SK-N-SH treated with all-trans-retinoic acid at 6 μM for 48 hours (cell line): ENCODE data around the gene S1PR4.
"Not testable (repeated sequence)": the region's sequence is repeated elsewhere in the genome, so short reads cannot be mapped to it uniquely, and the experiment has no call there.

Experiments used
- ATAC-seq: fragments of 200-7000 bp; cut with Tn5 transposase; 3 replicates; pipeline ENCODE4 v1.9.1; 2020; ENCODE audit warnings: mild to moderate bottlenecking, moderate library complexity
- BACH2 ChIP-seq: fragments of 250-450 bp; sonication (Bioruptor Pico); IDR thresholded peaks from 2 replicates; pipeline ENCODE4 v1.9.0; 2021; ENCODE audit warnings: mild to moderate bottlenecking, borderline replicate concordance
- CSDC2 ChIP-seq: fragments of 250-450 bp; sonication (Bioruptor Pico); IDR thresholded peaks from 2 replicates; pipeline ENCODE4 v1.5.0; 2020; ENCODE audit warnings: mild to moderate bottlenecking, moderate library complexity
- ESRRG ChIP-seq: fragments of 250-450 bp; sonication (Bioruptor Pico); IDR thresholded peaks from 2 replicates; pipeline ENCODE4 v1.6.1; 2021; ENCODE audit warnings: mild to moderate bottlenecking
- OSR1 ChIP-seq: fragments of 250-450 bp; sonication (Bioruptor Pico); IDR thresholded peaks from 2 replicates; pipeline ENCODE4 v1.8.0; 2022; ENCODE audit warnings: moderate library complexity, mild to moderate bottlenecking, inconsistent platforms
- SNAI2 ChIP-seq: fragments of 250-450 bp; sonication (Bioruptor Pico); IDR thresholded peaks from 2 replicates; pipeline ENCODE4 v1.5.0; 2020; ENCODE audit warnings: mild to moderate bottlenecking, moderate library complexity
- TCF4 ChIP-seq: fragments of 250-450 bp; sonication (Bioruptor Pico); IDR thresholded peaks from 2 replicates; pipeline ENCODE4 v1.8.0; 2021; ENCODE audit warnings: mild to moderate bottlenecking, moderate library complexity, borderline replicate concordance
- TOX ChIP-seq: fragments of 250-450 bp; sonication (Bioruptor Pico); IDR thresholded peaks from 2 replicates; pipeline ENCODE4 v1.8.0; 2021; ENCODE audit warnings: mild to moderate bottlenecking, moderate library complexity, borderline replicate concordance
- ZC3H10 ChIP-seq: fragments of 250-450 bp; sonication (Bioruptor Pico); IDR thresholded peaks from 2 replicates; pipeline ENCODE4 v1.5.1; 2021; ENCODE audit warnings: mild to moderate bottlenecking, moderate library complexity
- ZFP30 ChIP-seq: fragments of 450-650 bp; formaldehyde crosslinking; IDR thresholded peaks from 2 replicates; pipeline ENCODE4 v1.5.0; 2022; ENCODE audit warnings: mild to moderate bottlenecking, moderate library complexity
- ZNF565 ChIP-seq: fragments of 450-650 bp; formaldehyde crosslinking; conservative IDR thresholded peaks from 2 replicates; pipeline ENCODE4 v1.5.0; 2020; ENCODE audit warnings: low read depth, mild to moderate bottlenecking, moderate library complexity
- ZNF70 ChIP-seq: fragments of 450-650 bp; formaldehyde crosslinking; IDR thresholded peaks from 2 replicates; pipeline ENCODE4 v1.5.0; 2020; ENCODE audit warnings: mild to moderate bottlenecking, moderate library complexity
- ZNF8 ChIP-seq: fragments of 450-650 bp; formaldehyde crosslinking; IDR thresholded peaks from 2 replicates; pipeline ENCODE4 v1.5.0; 2020; ENCODE audit warnings: mild to moderate bottlenecking, moderate library complexity
- TF ChIP-seq, protein P1 (sequence below): fragments of 250-450 bp; sonication (Bioruptor Pico); IDR thresholded peaks from 2 replicates; pipeline ENCODE4 v1.5.1; 2021; ENCODE audit warnings: mild to moderate bottlenecking, moderate library complexity
- TF ChIP-seq, protein P2 (sequence below): fragments of 250-450 bp; sonication (Bioruptor Pico); IDR thresholded peaks from 2 replicates; pipeline ENCODE4 v1.8.0; 2021; ENCODE audit warnings: low read depth, mild to moderate bottlenecking, moderate library complexity, borderline replicate concordance
- TF ChIP-seq, protein P3 (sequence below): fragments of 250-450 bp; sonication (Bioruptor Pico); IDR thresholded peaks from 2 replicates; pipeline ENCODE4 v1.8.0; 2020; ENCODE audit warnings: mild to moderate bottlenecking, moderate library complexity, borderline replicate concordance
- TF ChIP-seq, protein P4 (sequence below): fragments of 250-450 bp; sonication (Bioruptor Pico); IDR thresholded peaks from 2 replicates; pipeline ENCODE4 v1.5.1; 2020; ENCODE audit warnings: low read depth, mild to moderate bottlenecking, moderate library complexity

The S1PR4 gene

DNA sequence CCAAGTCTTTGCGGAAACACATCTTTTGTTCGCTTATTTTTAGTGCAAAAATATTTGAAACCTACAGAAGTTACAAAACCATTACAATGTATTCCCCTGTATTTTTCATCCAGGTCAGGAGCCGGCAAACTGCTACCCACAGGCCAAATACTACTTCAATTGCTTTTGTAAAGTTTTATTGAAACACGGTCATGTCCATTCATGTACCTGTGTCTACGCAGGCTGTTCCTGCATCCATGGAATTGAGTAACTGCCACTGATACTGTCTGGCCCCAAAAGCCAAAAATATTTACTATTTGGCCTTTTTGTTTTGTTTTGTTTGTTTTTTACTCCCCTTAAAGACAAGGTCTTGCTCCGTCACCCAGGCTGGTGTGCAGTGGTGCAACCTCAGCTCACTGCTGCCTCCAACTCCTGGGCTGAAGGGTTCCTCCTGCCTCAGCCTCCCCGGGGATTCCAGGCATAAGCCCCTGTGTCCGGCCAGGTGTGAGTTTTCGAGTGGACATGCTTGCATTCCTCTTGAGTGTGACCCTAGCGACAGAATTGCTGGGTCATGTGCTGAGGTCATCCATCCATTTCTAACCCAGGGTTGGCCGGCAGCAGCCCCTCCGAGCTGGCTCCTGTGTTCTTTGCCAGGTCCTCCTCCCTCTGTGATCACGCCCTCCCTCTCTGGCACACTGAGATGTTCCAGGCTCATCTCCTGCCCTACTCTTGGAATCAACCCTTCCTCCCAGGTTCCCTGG is 10.9 kb upstream of the S1PR4 start (continued):
- TF ChIP-seq, protein P1, sequence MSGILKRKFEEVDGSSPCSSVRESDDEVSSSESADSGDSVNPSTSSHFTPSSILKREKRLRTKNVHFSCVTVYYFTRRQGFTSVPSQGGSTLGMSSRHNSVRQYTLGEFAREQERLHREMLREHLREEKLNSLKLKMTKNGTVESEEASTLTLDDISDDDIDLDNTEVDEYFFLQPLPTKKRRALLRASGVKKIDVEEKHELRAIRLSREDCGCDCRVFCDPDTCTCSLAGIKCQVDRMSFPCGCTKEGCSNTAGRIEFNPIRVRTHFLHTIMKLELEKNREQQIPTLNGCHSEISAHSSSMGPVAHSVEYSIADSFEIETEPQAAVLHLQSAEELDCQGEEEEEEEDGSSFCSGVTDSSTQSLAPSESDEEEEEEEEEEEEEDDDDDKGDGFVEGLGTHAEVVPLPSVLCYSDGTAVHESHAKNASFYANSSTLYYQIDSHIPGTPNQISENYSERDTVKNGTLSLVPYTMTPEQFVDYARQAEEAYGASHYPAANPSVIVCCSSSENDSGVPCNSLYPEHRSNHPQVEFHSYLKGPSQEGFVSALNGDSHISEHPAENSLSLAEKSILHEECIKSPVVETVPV, result no peak
- TF ChIP-seq CSDC2 (CRISPR knock-in tag), result no peak
- no peak for TF ChIP-seq ZNF70 (CRISPR knock-in tag)

DNA sequence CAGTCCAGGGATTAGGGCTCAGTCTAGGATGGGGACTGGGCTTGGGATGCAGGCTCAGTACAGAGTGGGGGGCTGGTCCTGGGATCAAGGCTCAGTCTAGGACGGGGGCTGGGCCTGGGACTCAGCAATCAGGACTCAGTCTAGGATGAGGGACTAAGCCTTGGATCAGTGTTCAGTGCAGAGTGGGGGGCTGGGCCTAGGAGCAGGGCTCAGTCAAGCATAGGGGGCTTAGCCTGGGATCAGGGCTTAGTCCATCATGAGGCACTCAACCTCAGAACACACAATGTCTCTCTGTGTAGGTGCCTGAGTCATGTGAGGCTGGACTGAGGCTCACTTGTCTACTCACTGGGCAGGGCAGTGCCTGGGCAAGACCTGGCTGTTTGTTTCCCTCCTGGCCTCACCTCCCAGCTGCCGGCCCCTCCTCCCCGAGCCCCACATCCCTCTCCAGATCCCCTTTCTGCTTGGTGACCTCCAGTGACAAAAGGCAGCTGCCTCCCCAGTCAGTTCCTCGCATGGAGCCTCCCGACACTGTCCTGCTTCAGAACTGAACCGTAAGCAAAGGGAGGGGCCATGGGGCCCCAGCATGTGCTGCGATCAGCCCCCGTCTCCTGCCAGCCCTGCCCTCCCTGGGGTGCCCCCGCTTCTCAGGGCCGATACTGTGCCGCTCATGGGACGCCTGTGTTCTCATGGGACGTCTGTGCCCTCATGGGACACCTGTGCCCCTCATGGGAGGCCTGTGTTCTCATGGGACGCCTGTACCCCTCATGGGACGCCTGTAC is 6.5 kb upstream of the S1PR4 start:
- TF ChIP-seq, protein P2, sequence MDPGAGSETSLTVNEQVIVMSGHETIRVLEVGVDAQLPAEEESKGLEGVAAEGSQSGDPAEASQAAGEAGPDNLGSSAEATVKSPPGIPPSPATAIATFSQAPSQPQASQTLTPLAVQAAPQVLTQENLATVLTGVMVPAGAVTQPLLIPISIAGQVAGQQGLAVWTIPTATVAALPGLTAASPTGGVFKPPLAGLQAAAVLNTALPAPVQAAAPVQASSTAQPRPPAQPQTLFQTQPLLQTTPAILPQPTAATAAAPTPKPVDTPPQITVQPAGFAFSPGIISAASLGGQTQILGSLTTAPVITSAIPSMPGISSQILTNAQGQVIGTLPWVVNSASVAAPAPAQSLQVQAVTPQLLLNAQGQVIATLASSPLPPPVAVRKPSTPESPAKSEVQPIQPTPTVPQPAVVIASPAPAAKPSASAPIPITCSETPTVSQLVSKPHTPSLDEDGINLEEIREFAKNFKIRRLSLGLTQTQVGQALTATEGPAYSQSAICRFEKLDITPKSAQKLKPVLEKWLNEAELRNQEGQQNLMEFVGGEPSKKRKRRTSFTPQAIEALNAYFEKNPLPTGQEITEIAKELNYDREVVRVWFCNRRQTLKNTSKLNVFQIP (CRISPR knock-in tag), result no peak
- TF ChIP-seq, protein P3, sequence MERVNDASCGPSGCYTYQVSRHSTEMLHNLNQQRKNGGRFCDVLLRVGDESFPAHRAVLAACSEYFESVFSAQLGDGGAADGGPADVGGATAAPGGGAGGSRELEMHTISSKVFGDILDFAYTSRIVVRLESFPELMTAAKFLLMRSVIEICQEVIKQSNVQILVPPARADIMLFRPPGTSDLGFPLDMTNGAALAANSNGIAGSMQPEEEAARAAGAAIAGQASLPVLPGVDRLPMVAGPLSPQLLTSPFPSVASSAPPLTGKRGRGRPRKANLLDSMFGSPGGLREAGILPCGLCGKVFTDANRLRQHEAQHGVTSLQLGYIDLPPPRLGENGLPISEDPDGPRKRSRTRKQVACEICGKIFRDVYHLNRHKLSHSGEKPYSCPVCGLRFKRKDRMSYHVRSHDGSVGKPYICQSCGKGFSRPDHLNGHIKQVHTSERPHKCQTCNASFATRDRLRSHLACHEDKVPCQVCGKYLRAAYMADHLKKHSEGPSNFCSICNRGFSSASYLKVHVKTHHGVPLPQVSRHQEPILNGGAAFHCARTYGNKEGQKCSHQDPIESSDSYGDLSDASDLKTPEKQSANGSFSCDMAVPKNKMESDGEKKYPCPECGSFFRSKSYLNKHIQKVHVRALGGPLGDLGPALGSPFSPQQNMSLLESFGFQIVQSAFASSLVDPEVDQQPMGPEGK (CRISPR knock-in tag), result no peak
- TF ChIP-seq ZNF8 (no peak), TOX (CRISPR knock-in tag) (no peak), ZFP30 (CRISPR knock-in tag) (no peak), CSDC2 (CRISPR knock-in tag) (no peak), ZNF70 (CRISPR knock-in tag) (no peak), SNAI2 (CRISPR knock-in tag) (no peak), BACH2 (CRISPR knock-in tag) (no peak), TCF4 (CRISPR knock-in tag) (no peak), ZNF565 (CRISPR knock-in tag) (no peak)
- no peak for ATAC-seq

GRCh38 chr19:3172673-3173000 is 5.9 kb upstream of the S1PR4 start:
- ATAC-seq, result not testable (repeated sequence)

DNA sequence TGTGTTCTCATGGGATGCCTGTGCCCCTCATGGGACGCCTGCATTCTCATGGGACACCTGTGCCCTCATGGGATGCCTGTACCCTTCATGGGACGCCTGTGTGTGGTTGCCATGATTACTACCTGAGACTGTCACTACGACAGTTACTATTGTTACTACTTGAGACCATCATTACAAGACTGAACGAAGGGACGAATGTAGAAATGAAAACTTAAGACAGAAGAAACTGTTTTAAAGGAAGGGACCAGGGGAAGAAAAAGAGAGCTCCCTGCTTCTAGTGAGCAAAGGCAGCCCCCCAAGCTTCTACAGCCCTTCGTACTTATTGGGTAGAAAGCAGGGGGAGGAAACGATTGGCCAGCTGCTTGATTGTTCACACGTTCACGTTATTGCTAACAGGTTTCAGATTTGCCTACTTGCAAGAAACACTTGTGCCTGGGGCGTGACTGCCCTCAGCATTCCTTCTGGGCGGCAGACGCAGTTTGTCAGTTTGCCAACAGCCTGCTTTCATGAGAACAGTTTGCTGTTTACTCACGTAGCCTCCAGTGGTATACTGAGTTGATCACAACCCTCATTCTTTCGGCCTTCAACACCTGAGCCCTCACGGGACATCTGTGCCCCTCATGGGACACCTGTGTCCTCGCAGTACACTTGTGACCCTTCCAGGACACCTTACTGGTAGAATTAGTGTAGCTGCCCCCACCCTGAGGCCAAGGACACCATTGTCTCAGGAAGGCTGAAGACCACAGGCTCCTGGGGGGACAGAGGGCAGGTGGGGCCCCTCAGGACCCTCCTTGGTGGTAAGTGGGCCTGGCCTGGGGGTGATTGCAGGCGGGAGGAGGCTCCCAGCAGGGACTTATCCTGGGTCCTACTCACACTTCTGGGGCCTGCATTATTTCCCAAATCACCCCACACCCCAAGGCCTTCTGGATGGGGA is 2.5 kb upstream of the S1PR4 start:
- peak; percentile 54 for ATAC-seq

More for the DNA sequence above, 2.5 kb upstream of the S1PR4 start:
- TF ChIP-seq BACH2 (CRISPR knock-in tag) (no peak), OSR1 (CRISPR knock-in tag) (no peak), TCF4 (CRISPR knock-in tag) (no peak), ZNF8 (no peak), TOX (CRISPR knock-in tag) (no peak), ESRRG (no peak), ZNF70 (CRISPR knock-in tag) (no peak), ZC3H10 (CRISPR knock-in tag) (no peak), ZNF565 (CRISPR knock-in tag) (no peak)
- TF ChIP-seq, protein P4, sequence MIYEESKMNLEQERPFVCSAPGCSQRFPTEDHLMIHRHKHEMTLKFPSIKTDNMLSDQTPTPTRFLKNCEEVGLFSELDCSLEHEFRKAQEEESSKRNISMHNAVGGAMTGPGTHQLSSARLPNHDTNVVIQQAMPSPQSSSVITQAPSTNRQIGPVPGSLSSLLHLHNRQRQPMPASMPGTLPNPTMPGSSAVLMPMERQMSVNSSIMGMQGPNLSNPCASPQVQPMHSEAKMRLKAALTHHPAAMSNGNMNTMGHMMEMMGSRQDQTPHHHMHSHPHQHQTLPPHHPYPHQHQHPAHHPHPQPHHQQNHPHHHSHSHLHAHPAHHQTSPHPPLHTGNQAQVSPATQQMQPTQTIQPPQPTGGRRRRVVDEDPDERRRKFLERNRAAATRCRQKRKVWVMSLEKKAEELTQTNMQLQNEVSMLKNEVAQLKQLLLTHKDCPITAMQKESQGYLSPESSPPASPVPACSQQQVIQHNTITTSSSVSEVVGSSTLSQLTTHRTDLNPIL, result no peak
- TF ChIP-seq, protein P3 (CRISPR knock-in tag), result no peak
- TF ChIP-seq, protein P1, result no peak
